ENCODE results near the gene CC2D1A.

The CC2D1A gene

GRCh38 chr19:13942023-13942684 lies 36.2 kb downstream of the CC2D1A start:
- DNase-seq, result no peak

DNA sequence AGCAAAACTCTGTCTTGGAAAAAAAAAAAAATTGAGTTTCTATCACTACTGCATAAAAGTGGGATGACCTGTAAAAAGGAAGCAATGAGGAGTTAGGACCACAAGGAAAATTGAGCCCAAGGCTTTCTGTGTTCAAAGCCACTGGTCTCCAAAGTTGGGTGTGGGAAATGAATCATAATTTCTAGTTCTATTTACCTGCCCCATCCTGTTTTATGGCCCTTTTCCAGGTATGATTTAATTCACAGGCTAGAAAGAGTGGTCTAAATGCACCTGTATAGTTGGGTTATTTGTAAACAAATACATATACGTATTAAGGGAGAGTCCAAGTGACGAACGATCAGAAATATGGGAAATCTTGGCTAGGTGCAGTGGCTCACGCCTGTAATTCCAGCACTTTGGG lies 40.4 kb downstream of the CC2D1A start:
- no peak for DNase-seq

GRCh38 chr19:13951043-13951442 lies 45.0 kb downstream of the CC2D1A start:
- DNase-seq, result no peak

DNA sequence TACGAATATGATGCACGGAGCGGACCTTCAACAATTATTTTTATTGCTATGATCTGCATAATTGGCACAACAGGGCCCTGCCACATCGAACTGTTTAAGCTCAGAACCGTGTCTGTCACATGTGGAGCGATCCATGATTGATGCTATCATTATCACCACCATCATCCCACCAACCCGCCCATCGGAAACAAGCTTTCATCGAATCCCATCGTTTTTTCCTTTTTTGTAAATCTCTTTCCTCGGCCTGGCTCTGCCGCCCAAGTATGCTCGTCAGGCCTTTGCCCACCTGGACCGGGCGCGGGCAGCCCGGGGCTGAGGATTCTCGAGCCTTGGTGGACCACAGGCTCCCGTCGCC lies 45.8 kb downstream of the CC2D1A start:
- no peak for DNase-seq

DNA sequence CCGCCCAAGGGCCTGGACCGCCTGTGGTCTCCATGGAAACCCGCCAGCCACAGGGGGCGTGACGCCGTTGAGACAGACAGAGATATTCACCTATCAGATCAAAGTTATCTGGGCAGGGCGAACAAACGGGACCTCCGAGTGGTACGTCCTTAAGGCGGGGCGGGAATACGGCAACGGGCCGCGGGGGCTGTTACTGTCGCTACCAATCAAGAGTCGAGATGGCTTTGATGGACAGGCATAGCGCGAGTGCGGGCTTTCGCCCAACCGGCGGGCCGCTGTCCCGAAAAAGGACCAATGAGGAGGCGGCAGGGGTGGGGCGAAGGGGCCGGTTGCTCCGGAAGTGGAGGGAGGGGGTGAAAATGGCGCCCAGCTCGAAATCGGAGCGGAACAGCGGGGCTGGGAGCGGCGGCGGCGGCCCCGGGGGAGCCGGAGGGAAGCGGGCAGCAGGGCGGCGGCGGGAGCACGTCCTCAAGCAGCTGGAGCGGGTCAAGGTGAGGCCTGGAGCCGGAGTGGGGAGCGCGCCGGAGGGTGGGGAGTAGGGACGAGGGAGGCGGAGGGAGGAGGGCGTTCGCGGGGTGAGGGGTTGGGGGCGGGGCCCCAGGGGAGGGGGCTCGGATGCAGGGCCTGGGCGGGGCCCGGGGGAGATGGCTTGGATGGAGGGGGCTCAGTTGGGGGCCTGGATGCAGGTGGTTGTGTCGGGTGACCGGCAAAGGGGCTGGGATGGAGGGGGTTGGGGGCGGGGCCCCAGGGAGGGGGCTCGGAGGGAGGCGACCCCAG lies 46.3 kb downstream of the CC2D1A start, which contains the start of gene DCAF15:
Gene DCAF15 (plus strand): TSS at position 356 of the 777 bp plus-strand sequence. CDS start 4 bp downstream, at position 360.
- DNase-seq, result peak; percentile 100

DNA sequence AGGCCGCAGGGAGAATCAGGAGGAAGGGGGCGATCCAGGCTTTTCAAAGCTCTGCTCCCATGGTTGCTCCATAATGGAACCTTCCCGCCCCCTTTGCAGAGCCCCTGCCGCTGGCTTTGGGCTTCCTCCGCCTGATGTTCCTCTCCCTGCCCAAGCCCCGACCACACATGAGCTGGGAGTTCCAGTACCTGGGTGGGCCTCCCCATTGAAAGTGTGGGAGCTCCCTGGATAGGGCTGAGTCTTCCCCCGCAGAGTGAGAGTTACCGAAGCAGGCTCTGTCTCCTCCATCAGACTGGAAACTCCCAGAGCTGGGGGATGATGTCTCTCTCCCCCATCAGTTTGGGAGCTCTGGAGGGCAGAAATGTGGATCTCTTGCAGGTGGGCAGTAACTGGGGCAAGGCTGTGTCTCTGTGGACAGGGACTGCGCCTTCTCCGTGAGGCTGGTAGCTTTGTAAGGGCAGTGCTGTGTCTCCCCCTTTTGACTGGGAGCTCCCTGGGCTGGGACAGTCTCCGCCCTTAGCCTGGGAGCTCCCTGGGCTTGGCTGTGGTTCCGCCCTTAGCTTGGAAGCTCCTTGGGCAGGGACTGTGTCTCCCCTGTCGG lies 47.0 kb downstream of the CC2D1A start:
- no peak for DNase-seq

DNA sequence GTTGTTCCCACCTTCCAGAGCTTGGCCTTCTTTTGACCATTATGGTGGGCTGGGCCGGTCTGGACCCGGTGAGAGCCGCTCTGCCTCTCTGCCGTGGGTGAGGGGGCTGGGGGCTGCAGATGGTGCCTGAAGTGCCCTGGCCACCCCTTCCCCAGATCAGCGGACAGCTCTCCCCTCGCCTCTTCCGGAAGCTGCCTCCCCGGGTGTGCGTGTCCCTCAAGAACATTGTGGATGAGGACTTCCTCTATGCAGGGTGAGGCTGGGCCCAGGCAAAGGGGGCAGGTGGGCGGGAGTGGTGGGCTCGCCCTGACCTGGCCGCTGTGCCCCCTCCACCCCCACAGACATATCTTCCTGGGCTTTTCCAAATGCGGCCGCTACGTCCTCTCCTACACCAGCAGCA lies 48.2 kb downstream of the CC2D1A start:
- DNase-seq, result no peak

GRCh38 chr19:13955662-13956364 lies 49.8 kb downstream of the CC2D1A start:
- DNase-seq, result no peak

GRCh38 chr19:13956365-13956744 lies 50.4 kb downstream of the CC2D1A start:
- DNase-seq, result no peak

DNA sequence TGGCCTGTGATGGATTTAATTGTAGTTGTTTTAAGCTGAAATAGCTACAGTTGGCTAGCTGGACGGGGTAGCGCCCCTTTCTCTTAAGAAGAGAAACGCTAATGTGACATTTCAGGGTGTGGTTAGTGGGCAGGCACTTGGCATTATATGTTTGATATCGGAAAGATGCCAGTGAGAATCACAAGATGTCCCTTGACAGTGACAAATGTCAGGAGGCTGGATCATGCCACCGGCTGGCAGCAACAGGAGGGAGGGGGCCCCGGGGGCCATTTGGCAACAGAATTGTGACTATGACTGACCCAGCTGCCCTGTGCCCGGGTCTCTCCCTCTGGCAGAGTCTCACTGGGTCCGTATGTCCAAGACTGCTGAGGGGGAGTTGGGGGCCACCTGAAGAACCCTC lies 51.0 kb downstream of the CC2D1A start:
- DNase-seq, result no peak

- DNase-seq, result no peak
Observed at GRCh38 chr19:13958043-13958442, 52.0 kb downstream of the CC2D1A start.

DNA sequence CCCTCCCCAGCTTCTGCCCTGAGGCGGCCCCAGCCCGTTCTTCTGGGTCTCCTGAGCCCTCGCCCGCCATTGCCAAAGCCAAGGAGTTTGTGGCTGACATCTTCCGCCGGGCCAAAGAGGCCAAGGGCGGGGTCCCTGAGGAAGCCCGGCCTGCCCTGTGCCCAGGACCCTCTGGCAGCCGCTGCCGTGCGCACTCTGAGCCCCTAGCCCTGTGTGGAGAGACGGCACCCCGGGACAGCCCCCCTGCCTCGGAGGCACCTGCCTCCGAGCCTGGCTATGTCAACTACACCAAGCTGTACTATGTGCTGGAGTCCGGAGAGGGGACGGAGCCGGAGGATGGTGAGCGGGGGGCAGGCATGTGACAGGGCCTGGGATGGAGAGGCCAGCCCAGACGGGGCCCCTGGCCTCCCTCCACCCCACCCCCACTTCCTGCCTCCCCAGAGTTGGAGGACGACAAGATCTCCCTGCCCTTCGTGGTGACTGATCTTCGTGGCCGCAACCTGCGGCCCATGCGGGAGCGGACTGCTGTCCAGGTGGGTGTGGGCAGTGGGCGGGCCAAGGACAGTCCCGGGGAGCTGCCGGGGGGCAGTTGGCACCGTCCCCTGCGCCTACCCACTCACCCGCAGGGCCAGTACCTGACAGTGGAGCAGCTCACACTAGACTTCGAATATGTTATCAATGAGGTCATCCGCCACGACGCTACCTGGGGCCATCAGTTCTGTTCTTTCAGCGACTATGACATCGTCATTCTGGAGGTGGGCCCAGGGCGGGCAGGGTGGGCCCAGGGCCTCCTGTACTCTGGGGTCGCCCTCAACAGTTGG lies 53.4 kb downstream of the CC2D1A start:
- DNase-seq, result no peak

GRCh38 chr19:13959962-13960862 lies 54.2 kb downstream of the CC2D1A start:
- peak; percentile 14 for DNase-seq

DNA sequence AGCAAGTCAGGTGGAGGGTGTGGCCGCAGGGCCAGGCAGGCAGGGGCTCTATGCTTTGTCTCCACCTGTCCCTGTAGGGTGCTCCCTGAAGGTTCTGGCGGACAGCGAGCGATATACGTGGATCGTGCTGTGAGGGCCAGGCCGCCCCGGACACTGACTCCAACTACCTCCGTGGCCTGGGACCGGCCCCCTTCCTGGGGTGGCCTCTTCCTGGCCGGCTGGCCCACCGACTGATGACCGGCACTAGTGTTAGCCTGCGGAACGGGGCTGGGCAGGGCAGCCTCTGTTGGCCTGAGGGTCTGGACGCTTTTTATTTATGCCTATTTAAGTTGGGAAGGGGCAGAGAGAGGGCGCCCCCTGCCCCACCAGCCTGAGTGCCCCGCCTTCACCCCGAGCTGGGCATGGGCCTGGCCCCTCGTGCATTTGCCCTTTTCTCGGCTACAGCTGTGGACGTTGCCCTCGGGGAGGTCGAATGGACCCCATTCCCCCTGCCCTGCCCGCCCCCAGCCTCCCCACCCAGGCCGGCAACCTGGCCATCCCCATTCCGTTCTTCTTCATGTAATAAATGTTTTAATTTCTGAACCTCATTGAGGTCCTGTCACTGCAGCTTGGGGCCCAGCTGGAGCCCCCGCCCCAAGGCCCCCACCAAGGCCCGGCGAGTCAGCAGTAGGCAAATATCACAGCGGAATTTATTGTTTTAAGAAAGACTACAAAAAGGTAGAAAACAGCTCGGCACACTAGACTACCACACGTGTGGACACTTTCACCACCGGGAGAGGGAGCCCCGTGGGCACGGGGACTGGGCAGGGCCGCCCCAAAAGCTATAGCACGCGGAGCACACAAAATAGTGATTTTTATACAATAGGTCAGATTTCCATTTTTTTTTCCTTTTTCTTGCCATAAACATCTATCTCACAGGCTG lies 55.1 kb downstream of the CC2D1A start:
- DNase-seq, result no peak

GRCh38 chr19:13961826-13962698 lies 56.1 kb downstream of the CC2D1A start:
- DNase-seq, result no peak

GRCh38 chr19:13962699-13963602 lies 57.0 kb downstream of the CC2D1A start:
- DNase-seq, result no peak

DNA sequence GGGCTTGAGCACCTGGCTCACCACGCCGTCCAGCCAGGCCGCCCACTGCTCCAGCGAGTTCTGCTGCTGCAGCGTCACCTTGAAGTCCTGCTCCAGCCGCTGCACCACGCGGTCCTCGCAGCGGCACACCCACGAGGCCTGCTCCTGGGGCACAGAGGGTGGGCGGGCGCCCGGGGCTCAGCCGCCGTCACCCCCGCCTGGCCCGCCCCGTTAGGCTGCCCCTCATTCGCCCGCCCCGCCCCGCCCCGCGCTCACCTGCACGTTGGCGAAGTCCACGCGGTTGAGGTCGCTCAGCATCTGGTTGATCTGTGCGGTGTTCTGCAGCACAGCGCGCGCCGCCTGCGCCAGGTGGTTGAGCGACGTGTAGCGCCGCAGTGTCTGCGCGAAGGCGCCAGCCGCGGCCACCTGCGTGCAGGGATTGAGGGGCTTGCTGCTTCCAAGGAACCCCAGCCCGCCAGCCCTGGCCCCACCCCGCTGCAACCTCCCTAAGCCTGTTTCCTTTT lies 57.7 kb downstream of the CC2D1A start:
- no peak for DNase-seq

GRCh38 chr19:13964776-13965175 lies 58.8 kb downstream of the CC2D1A start:
- no peak for DNase-seq
